ENCODE measurements around the gene TDO2.
A peak's percentile ranks its signal among the peaks of the same experiment; 100 is the strongest.
"Not testable (repeated sequence)": the region's sequence is repeated elsewhere in the genome, so short reads cannot be mapped to it uniquely, and the experiment has no call there.

TDO2 gene

DNA sequence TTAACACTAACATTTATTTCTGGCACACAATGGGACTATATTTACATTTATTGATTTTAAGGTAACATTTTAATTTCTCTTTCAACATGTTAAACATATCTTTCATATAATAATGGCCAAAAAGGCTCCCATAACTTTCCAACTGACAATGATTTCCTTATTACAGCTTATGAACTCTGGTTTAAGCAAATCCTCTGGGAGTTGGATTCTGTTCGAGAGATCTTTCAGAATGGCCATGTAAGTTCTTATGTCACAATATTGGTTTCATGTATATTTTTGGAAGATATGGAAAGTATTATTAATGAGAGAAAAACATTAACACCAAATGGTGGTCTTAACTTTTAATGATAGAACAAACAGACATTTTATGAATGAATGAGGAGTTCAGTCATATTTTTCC is 4.1 kb downstream of the TDO2 start:
- no peak for DNase-seq (ENCODE audit: low spot score)

DNA sequence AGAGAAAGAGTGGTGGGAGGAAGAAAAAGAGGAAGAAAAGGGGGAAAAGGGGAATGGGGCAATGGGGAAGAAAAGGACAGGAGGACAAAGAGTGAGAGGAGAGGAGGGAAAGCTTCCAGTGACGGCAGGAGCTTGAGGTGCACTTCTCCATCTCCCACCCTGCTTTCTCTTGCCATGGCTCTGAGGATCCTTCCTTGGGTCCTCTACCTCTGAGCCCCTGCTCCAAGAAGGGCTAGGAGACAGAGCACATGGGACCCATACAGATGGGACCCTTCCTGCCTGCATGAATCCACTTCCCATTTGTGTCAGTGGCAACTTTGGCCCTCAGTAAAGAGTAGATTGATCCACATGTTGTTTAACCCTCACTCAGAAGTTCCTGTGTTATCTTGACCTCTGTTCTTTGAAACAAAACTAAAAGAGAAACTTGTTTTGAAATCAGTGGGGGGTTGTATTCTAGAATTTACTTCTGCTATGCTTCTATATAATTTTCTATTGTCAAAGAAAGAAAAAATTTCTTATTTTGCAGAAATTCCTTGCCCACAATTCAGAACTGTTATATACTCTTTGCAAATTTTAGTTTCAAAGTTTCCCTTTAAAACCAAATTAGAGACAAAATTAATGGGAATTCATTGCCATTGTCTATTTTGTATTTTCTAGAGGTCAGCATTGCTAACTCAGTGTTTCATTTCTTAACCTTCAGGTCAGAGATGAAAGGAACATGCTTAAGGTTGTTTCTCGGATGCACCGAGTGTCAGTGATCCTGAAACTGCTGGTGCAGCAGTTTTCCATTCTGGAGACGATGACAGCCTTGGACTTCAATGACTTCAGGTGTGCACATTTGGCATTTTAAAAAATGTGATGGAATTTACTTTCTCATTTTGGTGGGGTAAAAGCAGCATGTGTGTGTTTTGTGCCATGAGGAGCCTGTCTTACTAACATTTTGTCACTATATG is 5.0 kb downstream of the TDO2 start:
- no peak for DNase-seq (ENCODE audit: low spot score)

- no peak for DNase-seq (ENCODE audit: low spot score)
Observed at GRCh38 chr4:155909615-155910226, 6.2 kb downstream of the TDO2 start.

DNA sequence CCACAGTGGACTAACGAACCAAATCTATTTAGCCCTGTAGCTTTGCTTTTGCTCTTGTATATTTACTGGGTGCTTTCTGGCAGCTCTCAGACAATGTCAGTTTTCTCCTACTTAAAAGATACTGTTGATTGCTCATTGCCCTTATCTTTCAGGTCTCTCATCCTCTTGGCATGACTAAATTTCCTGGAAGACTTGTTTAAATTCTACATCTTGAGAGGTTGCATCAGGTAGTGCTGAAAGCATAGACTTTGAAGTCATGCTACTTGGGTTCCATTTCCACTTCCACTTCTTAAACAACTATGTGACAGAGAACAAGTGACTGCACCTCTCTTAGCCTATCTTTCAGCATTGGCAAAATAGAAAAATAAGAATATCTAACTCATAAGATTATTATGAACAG is 8.4 kb downstream of the TDO2 start:
- DNase-seq (ENCODE audit: low spot score) = no peak

GRCh38 chr4:155914782-155915181 is 11.3 kb downstream of the TDO2 start:
- no peak for DNase-seq (ENCODE audit: low spot score)

DNA sequence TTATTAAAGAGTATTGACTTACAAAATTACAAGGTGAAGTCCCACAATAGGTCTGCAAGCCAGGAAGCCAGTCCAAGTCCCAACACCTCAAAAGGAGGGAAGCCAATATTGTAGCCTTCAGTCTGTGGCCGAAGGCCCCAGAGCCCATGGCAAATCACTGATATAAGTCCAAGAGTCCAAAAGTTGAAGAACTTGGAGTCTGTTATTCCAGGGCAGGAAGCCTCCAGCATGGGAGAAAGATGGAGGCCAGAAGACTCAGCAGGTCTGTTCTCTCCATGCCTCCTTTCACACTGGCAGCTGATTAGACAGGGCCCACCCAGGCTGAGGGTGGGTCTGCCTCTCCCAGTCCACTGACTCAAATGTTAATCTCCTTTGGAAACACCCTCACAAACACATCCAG is 18.1 kb downstream of the TDO2 start:
- DNase-seq (ENCODE audit: low spot score) = no peak

GRCh38 chr4:155924637-155925036 is 21.1 kb downstream of the TDO2 start:
- no peak for DNase-seq (ENCODE audit: low spot score)

GRCh38 chr4:155929833-155930232 is 26.3 kb downstream of the TDO2 start:
- DNase-seq (ENCODE audit: low spot score) = no peak

- no peak for DNase-seq (ENCODE audit: low spot score)
Observed at GRCh38 chr4:155930330-155930729, 26.8 kb downstream of the TDO2 start.

DNA sequence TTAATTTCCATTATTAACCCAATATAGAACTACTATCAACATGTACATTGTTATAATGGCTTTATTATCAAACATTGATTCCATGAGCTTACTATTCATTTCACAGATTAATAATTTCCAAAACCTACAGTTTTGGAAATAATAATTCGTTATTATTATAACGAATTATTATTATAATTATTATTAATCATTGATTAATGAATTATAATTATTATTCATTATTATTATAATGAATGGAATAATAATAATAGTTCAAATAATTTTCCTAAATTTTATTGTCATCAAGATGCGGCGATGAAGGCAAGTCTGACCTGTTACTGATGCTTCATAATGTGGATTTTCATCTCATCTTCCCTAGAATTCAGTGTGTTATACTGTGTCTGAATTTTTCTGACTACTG is 28.1 kb downstream of the TDO2 start:
- no peak for DNase-seq (ENCODE audit: low spot score)

DNA sequence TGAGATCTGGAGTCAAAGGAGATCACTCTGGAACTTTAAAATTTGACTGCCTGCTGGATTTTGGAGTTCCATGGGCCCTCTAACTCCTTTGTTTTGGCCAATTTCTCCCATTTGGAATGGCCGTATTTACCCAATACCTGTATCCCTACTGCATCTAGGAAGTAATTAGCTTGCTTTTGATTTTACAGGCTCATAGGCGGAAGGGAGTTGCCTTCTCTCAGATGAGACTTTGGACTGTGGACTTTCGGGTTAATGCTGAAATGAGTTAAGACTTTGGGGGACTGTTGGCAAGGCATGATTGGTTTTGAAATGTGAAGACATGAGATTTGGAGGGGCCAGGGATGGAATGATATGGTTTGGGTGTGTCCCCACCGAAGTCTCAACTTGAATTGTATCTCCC is 31.1 kb downstream of the TDO2 start:
- not testable (repeated sequence) for DNase-seq (ENCODE audit: low spot score)

DNA sequence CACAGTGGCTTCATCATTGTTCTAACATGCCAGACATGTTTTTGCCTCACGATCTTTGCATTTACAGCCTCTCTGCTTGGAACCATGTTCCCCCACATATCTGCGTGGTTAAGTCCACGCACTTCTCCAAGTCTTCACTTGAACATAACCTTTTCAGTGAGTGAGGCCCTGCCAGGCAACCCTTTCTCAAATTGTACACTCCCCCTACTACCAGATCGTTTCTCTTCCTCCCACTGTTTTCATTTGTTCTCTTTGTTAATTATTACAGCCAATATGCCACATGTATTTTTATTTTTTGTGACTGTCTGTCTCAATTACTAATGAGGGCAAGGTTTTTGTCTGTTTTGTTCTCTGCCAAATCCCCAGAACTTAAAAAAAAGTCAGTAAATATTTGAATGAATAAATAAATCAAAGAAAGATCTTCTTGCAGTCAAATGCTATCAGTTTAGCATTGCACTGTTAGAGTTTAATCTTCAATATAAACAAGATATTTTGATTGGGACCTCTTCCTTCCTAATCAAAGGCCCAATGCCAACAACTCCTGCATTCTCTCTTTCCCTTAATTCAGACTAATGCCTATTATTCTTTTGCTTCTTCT is 32.0 kb downstream of the TDO2 start:
- no peak for DNase-seq (ENCODE audit: low spot score)

- no peak for DNase-seq (ENCODE audit: low spot score)
Observed at GRCh38 chr4:155941085-155941790, 37.7 kb downstream of the TDO2 start.

GRCh38 chr4:155941820-155942219 is 38.3 kb downstream of the TDO2 start:
- DNase-seq (ENCODE audit: low spot score) = no peak

- DNase-seq (ENCODE audit: low spot score) = no peak
Observed at GRCh38 chr4:155943605-155944291, 40.3 kb downstream of the TDO2 start.

DNA sequence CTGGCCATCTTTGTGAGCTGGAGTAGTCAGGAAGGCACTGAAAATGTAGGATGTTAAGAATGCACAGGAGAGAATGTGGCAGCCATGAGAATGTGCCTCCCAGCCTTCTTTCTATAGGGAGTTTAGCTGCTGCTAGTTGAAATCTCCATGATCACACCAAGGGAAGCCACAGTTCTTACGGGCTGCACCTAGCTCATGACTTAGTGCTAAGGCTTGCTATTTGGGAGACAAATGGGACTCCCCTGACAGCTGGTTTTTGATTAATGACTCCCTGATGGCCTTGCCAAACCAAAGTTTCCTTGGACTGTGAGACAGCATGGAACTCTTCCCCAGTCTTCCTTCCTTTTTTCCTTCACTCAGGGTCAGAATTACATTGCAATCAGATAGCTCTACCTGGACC is 41.0 kb downstream of the TDO2 start:
- DNase-seq (ENCODE audit: low spot score) = no peak

DNA sequence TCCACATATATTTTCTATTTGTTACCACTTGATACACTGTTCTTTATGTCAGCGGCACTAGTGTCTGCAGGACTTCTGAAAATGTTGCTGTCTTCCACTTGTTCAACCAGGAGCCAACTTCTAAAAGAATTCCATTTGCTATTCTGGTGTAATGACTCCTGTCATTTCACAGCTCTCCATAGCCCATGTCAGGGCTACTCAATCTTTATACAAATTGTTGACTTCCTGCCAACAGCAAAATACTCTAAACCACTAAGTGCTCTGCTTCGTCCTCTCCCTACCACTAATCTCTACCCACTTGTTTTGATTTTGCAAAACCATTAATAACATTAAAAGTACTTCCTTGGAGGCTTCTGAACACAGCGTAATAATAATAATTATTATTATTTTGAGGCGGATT is 43.0 kb downstream of the TDO2 start:
- no peak for DNase-seq (ENCODE audit: low spot score)

- DNase-seq (ENCODE audit: low spot score) = no peak
Observed at GRCh38 chr4:155948541-155948940, 45.0 kb downstream of the TDO2 start.

DNA sequence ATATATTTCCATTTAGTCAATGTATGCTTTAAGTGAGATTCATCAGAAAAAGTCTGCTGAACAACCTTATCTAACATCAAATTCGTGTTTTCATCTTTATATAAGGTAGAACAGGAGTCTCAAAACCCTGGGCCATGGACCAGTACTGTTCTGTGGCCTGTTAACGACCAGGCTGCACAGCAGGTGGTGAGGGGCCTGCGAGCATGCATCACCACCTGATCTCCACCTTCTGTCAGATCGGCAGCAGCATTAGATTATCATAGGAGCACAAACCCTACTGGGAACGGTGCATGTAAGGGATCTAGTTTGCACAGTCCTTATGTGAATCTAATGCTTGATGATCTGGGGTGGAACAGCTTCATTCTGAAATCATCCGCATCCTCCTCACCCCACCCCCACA is 47.0 kb downstream of the TDO2 start:
- no peak for DNase-seq (ENCODE audit: low spot score)

GRCh38 chr4:155952501-155952901 is 49.0 kb downstream of the TDO2 start:
- peak; percentile 7 for DNase-seq (ENCODE audit: low spot score)

- peak; percentile 72 for DNase-seq (ENCODE audit: low spot score)
Observed at GRCh38 chr4:155953151-155954117, 49.9 kb downstream of the TDO2 start, which contains the start of gene CTSO. Gene CTSO, minus strand, starts transcription at chr4:155953866. Its CDS starts 19 bp downstream, at chr4:155953847.
